Stimulated activated CD4-positive, alpha-beta T cell treated with anti-CD3 and anti-CD28 coated beads, Interleukin-2, amount 100 ng/mL, for 4 hours (primary cell): ENCODE measurements around the gene CDK14.
A peak's percentile ranks its signal among the peaks of the same experiment; 100 is the strongest.

Experiments used
- DNase-seq: peaks from one replicate; pipeline ENCODE4 v3.0.0-alpha.2; 2020; ENCODE audit warnings: low read depth

The CDK14 gene

DNA sequence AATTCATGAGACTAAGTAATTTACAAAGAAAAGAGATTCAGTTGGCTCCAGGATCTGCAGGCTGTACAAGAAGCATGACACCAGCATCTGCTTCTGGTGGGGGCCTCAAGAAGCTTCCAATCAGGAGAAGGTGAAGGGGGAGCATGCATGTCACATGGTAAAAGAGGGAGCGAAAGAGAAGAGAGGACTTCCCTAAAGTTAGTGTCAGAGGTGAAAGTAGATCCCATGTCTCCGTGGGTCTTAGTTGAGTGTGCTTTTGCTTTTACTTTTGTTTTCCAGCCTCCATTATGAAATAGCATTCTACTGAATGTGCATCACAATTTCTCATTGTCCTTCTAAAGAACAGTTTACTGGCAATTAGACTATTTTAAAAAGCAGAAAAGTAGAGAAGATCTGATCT lies 454.6 kb downstream of the CDK14 start:
- no peak for DNase-seq

DNA sequence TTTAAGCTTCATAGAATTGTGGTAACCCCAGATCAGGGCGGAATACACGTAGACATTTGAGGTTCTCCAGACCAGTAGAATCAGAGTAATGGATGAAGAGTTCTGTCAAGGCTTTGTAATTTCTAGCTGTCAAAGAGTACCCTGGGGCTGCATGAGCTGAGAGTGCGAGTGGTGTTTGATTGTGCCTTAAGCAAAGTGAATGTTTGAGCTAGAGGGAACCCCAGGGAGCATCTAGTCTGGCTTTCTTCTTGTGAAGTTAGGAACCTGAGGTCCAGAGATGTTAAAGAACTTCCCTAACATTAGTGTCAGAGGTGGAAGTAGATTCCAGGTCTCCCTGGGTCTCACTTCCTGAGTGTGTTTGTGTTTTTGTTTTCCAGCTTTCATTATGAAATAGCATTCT lies 455.8 kb downstream of the CDK14 start:
- DNase-seq, result no peak

DNA sequence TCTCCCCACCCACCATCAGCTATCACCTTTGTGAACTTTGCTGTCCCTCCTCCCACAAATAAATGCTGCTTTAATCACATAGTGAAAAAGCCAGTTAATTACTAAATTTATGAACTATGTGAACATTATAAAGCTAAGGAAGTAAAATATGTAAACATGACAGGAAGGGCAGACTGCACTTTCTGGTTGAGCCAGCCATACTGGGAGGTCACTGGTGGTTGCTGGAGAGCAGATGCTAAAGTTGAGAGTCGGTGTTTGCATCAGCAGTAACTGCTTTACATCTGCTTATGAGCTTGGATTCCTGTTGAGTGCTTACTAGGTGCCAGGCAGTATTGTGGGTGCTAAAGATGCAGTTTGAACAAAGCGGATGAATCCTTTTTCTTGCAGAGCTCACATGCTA lies 458.3 kb downstream of the CDK14 start:
- DNase-seq, result no peak

DNA sequence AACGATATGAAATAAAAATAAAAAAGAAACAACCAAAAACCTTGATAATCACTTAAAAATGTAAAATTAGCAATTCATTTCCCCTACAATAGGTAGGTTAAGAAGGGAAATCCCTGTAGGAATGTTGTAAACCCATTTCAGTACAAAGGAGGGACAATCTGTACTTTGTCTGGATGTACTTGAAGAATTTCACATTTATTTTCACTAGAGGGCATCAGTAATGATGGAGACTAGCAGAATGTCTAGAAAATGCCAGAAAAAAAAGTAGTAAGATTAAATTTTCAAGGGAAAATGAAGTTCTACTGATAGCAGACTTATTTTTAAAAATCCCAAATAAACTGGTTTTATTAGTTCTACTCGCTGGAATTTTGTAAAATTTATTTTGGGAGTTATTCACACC lies 459.1 kb downstream of the CDK14 start:
- no peak for DNase-seq

DNA sequence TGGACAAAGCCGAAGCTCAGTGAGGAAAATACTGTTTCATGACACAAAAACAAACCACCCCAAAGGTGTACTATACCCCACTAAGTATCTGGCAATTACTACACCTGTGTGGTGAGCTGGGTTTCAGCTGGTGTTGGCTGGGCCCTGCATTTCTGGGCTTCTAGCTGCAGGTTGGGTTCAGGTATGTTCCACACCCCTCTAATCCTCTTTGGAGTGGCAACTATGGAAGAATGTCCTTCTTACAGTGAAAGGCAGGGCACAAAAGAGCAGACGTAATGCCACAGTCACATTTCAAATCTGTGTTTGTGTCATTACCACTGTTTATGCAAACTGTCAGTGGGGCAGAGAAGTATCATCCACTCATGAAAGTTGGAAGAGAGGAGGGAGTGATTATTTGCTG lies 466.6 kb downstream of the CDK14 start:
- DNase-seq, result no peak

DNA sequence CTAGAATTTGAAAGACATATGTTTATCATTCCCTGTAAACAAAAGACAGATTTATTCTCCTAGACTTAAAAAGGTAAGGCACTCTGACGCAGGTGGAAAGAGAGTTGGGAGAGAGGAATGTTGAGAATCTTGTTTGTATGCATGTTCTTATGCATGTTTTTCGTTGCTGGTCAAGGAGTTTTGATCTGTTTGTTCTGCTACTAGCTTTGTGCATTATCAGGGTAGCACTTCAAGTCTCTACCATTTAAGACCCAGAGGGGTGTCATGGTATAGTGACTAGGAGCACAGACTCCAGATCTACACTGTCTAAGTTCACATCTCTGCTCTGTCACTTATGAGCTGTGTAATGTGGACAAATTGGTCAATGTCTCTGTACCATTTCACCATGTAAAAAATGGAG lies 467.9 kb downstream of the CDK14 start:
- no peak for DNase-seq

DNA sequence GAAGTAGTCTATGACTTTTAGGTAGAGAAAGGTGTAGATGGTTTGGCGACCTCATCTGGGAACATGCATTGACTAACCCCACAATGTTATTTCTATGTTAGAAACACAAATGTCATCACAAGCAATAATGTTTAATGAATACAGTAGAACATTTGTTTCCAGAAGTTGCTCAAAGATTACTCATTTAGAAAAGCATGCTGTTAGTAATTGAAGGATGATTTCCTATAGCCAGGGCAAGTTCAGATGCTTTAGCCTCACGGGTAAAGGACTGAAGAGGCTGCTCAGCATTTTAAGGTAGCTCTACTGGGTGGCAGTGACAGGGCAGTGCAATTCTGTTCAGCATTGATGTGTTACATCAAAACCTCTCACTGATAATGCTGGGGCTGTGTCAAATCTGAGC lies 468.8 kb downstream of the CDK14 start:
- no peak for DNase-seq

DNA sequence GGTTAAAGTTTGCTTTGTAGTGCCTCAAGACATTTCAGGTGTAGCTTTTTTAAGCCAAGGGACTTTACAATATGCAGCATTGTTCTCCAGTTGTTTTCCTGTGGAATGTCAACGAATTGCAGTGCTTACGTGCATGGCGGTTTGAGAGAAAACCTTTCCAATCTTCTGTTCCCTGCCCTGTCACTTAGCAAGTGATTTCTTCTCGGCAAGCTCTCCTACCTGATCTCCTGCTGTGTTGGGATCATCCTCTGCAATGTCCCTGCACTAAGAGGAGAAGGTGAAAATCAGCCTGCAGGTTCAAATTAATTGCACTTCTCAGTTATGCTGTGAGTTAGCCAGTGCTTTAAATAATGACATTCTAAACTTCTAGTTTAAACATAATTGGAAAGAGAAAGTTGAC lies 470.5 kb downstream of the CDK14 start:
- no peak for DNase-seq

DNA sequence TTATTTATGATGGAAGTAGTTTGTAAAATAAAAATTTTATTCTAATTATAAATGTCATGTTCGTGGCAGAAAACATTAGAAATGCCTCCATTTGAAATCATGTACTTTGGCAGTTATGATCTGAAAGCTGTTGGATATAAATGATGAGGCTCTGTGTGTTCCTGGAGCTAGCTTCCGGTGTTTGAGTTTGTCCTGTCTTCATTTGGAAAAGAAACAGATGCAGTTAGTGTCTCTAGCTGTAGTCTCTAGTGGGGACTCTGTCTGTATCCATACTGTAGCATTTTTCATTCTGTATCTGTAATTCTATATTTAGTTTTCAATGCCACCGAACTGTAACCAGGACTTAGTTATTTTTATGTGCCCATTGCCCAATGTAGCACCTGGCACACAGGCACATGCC lies 471.1 kb downstream of the CDK14 start:
- no peak for DNase-seq

DNA sequence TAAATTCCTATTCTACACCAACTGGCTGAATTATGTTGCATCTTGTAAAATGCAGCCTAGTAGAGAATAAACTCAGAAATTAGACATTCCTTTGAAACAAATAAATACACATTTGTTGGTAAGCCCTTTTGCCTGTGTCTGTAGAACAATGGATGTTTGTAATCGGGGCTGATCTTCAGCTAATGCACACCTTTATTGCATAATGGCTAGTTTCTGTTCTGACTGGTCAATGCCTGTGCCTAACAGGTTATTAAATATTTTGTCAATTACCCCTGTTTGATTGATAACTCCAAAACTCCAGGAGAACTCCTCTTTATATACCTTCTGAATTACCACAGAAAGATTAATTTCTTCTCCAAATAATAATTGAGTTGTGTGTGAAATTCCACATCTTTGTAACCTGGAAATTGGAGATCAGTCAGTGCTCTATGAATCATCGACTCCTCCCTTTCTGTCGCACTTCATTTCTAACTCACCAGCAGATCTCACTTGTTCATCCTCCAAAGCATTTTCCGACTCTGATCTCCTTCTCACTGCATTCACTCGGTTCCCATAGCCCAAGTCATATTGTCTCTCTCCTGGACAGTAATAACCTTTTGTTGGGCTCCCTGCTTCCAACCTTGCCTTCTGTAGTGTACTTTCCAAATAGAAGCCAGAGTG lies 472.1 kb downstream of the CDK14 start:
- DNase-seq, result no peak

DNA sequence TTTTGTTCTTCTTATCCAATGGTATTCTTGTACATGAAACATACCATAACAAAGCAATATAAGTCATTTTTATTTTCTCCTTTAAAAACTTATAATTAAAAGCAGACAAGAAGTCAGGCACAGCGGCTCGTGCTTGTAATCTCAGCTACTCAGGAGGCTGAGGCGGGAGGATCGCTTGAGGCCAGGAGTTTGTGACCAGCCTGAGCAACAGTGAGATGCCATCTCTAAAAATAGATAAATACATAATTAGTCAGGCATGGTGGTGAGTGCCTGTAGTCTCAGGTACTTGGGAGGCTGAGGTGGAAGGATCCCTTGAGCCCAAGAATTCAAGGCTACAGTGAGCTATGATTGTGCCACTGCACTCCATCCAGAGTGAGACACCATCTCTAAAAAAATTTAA lies 473.0 kb downstream of the CDK14 start:
- DNase-seq, result no peak

DNA sequence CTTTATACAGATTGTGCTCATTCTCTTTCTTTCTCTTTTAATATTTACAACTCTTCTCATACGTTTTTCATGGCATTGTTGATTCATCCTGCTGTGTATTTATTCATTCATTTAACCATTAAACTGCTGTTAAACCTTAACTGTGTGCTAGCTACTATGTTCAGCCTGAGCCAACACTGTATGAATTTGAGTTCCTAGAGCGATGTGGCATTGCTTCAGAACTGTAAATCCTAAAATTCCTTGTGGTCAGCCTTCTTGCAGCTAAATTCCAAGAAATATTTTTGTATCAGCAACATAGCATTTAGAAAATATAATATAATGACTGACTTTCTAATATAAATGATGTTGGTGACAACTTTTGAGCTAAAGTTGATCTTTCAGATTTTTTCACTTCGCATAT lies 483.4 kb downstream of the CDK14 start:
- no peak for DNase-seq

DNA sequence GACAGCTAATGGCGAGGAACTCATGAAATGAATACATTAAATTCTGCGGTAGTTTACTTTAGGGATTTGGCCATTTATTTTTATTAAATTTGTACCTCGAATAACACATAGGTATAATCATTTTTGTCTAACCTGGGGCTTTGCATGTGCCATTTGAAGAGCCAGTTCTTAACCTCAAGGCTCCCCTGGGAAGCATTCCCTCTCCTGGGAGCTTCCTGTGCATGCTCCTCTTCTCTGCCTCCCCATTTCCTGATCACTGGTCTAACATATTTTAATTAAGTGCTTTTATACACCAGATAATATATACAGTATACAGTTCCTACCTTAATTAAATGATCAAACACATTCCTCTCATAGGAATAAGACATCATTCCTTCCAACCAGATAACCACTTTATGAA lies 484.2 kb downstream of the CDK14 start:
- no peak for DNase-seq

DNA sequence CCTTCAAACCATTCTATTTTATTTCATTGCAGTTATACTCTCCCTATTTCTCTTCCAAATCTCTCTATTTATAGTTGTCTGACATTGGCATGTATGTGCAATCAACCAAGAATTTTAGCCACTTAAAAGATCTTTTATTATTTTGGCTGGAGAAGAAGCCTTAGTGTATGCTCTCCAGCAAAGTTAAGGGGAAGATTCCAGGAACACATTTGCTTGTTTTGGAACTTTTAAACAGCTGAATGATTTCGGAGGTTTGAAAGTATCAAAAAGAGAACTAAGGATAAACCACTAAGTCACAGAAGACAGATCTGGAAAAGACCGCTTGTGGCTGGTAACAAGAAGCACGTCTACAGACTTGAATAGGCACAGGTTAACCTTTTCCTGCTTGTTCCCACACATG lies 485.9 kb downstream of the CDK14 start:
- no peak for DNase-seq

DNA sequence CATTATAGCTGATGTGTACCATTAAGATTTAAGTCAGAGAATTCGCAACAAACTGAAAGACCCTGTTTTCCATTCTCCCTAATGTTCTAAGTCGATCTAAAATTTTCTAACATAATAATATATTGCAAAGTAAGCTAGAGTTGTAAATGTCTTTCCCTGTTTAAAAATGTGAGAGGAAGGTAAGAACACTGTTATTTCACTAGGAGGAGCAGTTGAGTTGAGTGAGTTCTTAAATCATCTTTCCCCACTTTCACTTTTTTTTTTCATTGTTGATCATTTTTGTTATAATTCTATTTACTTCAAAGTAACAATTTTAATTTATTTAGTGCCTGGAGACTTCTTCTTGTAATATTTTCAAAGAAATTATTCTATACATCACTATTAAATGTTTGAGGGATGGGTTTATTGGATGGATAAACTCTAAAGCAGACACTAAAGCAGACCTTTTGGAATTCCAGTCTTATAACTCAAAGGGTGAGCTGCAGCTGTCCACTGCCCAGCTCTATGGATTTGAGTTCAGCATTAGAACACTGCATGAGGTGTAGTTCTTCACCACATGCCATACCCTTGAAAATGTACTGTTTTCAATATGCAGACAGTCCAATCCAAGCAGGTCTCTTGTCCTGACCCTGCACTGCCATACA lies 486.9 kb downstream of the CDK14 start:
- no peak for DNase-seq

DNA sequence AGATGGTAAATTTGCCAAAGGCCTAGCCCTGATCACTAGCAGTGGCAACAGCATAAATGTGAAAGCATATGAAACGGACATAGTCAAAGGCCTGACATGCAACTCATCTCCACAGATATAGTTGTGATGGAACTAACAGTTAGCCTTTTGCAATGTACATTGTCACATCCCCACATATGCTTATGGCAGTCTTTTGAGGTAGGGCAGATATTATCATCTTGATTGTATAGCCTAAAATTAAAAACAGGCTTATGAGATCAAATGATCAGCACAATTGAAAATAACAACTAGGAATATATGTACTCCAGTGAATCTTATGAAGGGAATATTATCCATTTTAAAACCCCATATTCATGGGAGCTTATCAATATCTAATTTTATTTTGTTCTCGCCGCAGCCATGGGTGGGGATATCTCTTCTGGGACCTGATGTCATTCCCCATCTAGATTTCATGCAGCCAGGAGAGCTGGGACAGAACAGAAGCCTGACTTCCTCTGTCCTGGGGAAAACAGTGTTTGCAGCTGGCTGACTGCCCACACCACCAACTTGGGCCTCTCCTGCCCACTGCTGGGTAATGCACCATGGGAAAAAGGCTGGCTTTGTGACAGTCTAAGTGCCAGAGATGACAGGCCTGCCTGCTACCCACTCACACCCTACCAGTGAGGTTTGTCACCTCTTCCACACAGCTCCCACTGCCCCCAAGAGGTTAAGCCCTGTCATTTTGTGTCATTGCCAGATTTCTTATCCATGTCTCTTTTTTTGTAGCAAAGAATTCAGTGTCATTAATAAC lies 487.9 kb downstream of the CDK14 start:
- DNase-seq, result peak; percentile 8

DNA sequence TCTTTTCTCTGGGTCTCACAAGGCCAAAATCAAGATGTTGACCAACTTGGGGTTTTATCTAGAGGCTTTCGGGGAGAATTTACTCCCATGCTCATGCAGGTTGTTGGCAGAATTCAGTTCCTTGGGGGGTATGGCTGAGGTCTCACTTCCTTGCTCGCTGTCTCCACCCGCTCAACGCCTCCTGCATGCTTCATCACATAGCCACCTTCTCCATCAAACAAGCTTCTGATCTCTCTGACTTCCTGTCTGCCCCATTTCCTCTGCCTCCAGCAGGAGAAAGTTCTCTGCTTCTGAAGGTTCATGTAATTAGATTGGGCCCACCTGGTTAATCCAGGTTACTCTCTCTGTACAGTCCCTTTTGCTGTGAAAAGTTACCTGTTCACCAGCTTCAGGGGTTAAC lies 489.1 kb downstream of the CDK14 start:
- DNase-seq, result peak; percentile 9

DNA sequence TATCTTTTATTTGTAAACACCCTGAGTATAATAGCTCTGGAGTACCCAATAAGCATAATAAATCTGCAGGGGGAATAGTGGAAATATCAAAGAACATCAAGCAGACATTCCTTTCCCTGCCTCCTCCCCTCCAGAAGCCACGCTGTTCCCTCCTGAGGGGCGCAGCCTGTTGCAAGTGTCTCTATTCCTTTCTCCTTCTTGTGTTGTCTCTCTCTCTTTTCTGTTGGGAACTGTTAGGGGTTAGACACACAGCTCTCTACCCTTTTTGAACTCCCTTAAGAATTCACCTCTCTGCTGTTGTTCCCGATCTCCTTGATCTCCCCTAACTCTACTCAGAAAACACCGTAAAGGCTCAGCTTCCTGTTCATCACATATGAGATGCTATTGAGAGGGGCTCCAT lies 490.1 kb downstream of the CDK14 start:
- no peak for DNase-seq

DNA sequence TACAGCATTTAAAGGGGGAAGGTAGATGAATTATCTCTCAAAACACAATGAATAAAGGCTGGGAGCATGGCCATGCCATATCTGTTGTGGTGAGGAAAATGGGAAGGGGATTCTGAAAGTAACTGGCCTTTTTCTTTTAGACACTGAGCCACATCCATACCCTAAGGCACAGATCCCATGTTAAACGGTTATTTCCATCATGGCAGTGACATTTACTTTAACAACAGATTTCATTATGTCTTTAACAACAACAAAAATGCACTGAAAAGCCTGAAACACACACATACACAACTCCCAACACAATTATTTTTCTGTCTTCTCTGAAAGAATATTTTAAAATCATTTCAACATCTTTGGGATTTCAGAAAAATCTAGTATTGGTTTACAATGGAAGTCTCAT lies 492.0 kb downstream of the CDK14 start:
- no peak for DNase-seq

DNA sequence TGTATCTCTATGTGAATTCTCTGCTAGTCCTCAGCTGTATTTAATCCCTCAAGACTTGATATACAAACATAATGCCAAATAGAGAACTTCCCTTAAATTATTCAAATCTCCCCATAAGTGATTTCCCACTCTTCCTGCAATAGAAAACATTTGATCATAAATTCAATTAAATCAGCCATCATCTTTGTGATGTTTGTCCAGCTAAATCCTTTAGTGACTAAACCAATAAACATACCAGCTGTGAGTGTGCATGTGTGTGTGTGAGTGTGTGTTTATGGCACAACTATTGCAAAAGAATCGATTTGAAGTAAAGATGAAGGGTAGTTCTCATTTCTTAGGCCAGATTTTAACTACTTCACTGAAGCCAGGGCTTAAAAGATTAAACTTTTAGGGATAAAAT lies 492.6 kb downstream of the CDK14 start:
- DNase-seq, result no peak

DNA sequence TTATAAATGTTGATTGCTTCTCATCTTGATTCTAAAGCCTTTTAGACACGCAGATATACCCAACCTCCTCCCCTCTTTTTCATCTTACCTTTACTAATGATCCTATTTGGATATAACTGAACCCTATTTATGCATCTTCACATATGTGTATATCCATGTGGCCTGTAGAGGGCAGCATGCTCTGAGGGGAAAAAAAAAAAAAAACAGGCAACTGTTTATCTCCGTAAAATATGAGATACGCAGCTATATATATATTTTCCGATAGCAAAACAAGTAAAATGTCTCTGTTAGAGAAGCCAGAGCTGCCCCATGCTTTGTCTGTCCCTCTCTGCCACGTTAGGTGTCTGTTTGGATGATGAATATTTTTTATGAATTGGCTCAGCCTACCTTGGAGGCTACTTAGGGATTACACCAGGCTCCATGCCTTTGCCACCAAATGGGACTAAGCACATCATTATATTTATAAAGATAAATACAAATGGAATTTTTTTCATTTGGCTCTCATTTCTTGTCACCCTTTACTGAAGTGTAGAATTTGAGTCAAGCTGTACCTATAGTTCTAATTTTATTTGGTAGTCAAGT lies 493.4 kb downstream of the CDK14 start:
- DNase-seq, result no peak

DNA sequence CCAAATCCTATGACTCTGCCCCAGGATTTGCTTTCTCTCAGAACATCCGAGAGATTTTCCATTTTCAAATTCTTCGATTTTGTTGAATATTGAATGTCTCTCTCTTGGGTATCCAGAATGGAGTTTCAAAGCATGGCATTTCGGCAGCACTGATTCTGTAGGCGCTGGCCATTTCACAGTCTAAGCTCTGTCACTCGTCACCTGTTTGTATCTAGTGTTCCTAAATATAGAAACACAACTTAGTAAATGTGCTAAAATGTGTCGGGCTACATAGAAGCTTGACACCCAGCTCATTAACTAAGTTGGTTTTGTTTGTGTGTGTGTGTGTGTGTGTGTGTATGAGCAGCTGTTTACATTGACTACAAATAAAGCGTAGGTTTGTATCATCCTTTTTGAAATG lies 494.6 kb downstream of the CDK14 start:
- no peak for DNase-seq

DNA sequence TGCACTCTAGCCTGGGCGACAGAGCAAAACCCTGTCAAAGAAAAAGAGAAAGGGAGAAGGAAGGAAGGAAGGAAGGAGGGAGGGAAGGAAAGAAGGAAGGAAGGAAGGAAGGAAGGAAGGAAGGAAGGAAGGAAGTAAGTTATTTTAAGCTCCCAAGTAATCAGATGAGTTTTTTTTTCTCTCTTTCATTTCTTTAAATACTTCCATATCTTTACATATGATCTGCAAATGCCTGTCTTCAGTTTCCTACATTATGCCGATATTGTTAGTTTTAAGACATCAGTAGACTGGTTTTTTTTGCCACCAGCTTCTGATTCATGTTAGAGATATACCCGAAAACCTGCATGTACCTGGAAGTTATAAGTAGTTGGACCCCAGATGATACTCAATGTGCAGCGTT lies 495.5 kb downstream of the CDK14 start:
- DNase-seq, result no peak
